Bronchus fibroblast of lung (primary cell): ENCODE measurements around the gene S100A7A. TPM values are rescaled to one million over a fixed set of nuclear protein-coding genes. Genes with fewer than 3 reads are reported as not detected.

ENCODE experiments used
- total RNA-seq: library from RNA; depleted of rRNA; stranded (reverse); fragments of >200 nt; gene quantifications from 2 replicates; pipeline ENCODE4 v1.2.3, GENCODE V29; 2015

The S100A7A gene
- total RNA-seq = not detected in 2 replicates

GRCh38 chr1:153415850-153416570, at the start of gene S100A7A:
Gene S100A7A (plus strand): TSS chr1:153416520. CDS start chr1:153418083, 1,563 bp downstream.

GRCh38 chr1:153375511-153375910, 40.8 kb upstream of the S100A7A start, which contains the start of gene S100A12:
Gene S100A12 (minus strand): TSS chr1:153375621. CDS start chr1:153374592, 1,029 bp downstream.

GRCh38 chr1:153390938-153391710, 25.2 kb upstream of the S100A7A start, which contains the start of gene S100A8:
Gene S100A8 (minus strand): TSS chr1:153391073. CDS start chr1:153390535, 538 bp downstream.

GRCh38 chr1:153460551-153460950, 44.2 kb downstream of the S100A7A start, which contains the start of gene S100A7:
Gene S100A7 (minus strand): TSS chr1:153460651. CDS start chr1:153459013, 1,638 bp downstream.

Other genes starting within 250 kb of the S100A7A start
- not detected in 2 replicates for gene LELP1, start 213.1 kb upstream of the S100A7A start, total RNA-seq
- gene PRR9, start 198.9 kb upstream of the S100A7A start, total RNA-seq = not detected in 2 replicates
- not detected in 2 replicates for gene LORICRIN, start 156.8 kb upstream of the S100A7A start, total RNA-seq
- not detected in 2 replicates for gene PGLYRP3, start 103.6 kb upstream of the S100A7A start, total RNA-seq
- gene PGLYRP4, start 67.7 kb upstream of the S100A7A start, total RNA-seq = not detected in 2 replicates
- not detected in 2 replicates for gene S100A9, start 58.7 kb upstream of the S100A7A start, total RNA-seq
- gene S100A12, start 40.9 kb upstream of the S100A7A start, total RNA-seq = not detected in 2 replicates
- not detected in 2 replicates for gene S100A8, start 25.4 kb upstream of the S100A7A start, total RNA-seq
- gene S100A7, start 44.1 kb downstream of the S100A7A start, total RNA-seq = not detected in 2 replicates
- 1,607 and 1,644 TPM in 2 replicates for gene S100A6, start 119.5 kb downstream of the S100A7A start, total RNA-seq
- gene S100A5, start 124.4 kb downstream of the S100A7A start, total RNA-seq = 1.3 TPM in 1 of 2 replicates, not detected in the other
- gene S100A4, start 129.3 kb downstream of the S100A7A start, total RNA-seq = 108 and 141 TPM in 2 replicates
- gene S100A3, start 132.7 kb downstream of the S100A7A start, total RNA-seq = 11.6 and 12.1 TPM in 2 replicates
- 4.5 and 10.8 TPM in 2 replicates for gene S100A2, start 149.3 kb downstream of the S100A7A start, total RNA-seq
- gene S100A16, start 196.6 kb downstream of the S100A7A start, total RNA-seq = 386 and 391 TPM in 2 replicates
- 0.34 TPM in 1 of 2 replicates, not detected in the other for gene S100A14, start 199.8 kb downstream of the S100A7A start, total RNA-seq
- gene S100A13, start 211.0 kb downstream of the S100A7A start, total RNA-seq = 170 and 175 TPM in 2 replicates
- gene S100A1, start 211.9 kb downstream of the S100A7A start, total RNA-seq = 0.15 TPM in 1 of 2 replicates, not detected in the other
- gene CHTOP, start 217.5 kb downstream of the S100A7A start, total RNA-seq = 40.5 and 43.7 TPM in 2 replicates
- 68.4 and 72.1 TPM in 2 replicates for gene SNAPIN, start 242.2 kb downstream of the S100A7A start, total RNA-seq